B cell (primary cell): Measurements from ENCODE around the gene PFKM. TPM values are rescaled to one million over a fixed set of nuclear protein-coding genes. Genes with fewer than 3 reads are reported as not detected.

ENCODE experiments used
- ATAC-seq: fragments of 200-7000 bp; cut with Tn5 transposase; one replicate; pipeline ENCODE4 v1.10.0; 2021; ENCODE audit warnings: low read depth, mild to moderate bottlenecking, moderate number of reproducible peaks, moderate library complexity
- CTCF ChIA-PET: fragments of 350-600 bp; sonication (Branson Sonifier 250); formaldehyde crosslinking; loops from one replicate; lab custom pipeline; 2021; ENCODE audit warnings: antibody characterized with exemption, inconsistent platforms; lab: Charles Lee
- POLR2A ChIA-PET: fragments of 350-600 bp; sonication (Branson Sonifier 250); formaldehyde crosslinking; loops from one replicate; lab custom pipeline; 2021; ENCODE audit warnings: antibody characterized with exemption; lab: Charles Lee
- DNase-seq: peaks from one replicate; pipeline ENCODE4 v3.0.0; 2013
- H2AFZ ChIP-seq: 2 replicates; pipeline ENCODE4 v1.6.1; 2012; ENCODE audit warnings: mild to moderate bottlenecking, low read depth, low read length; ENCODE audit not compliant: insufficient read depth, poor library complexity, severe bottlenecking
- H3K27ac ChIP-seq, 2 donors: 1 replicate in 1 of 2; 2 replicates in 1 of 2; pipeline ENCODE4 v1.5.1; 2012 to 2013; ENCODE audit warnings: low read length in 2 of 2, mild to moderate bottlenecking in 2 of 2, moderate library complexity in 1 of 2
- H3K27me3 ChIP-seq, 4 experiments: fragments of 200-600 bp in 1 of 4; sonication (generic) in 1 of 4; replicated peaks in 1 of 4; 1 replicate in 2 of 4; 2 replicates in 2 of 4; pipeline versions ENCODE4 v1.6.1 to v1.7.0; 2013 to 2016; ENCODE audit warnings: low read length in 3 of 4, mild to moderate bottlenecking in 2 of 4, mixed read lengths in 1 of 4, moderate library complexity in 1 of 4; ENCODE audit not compliant: insufficient read depth in 4 of 4, control insufficient read depth in 3 of 4; ENCODE audit errors: control extremely low read depth in 1 of 4
- H3K36me3 ChIP-seq, 2 experiments: replicated peaks in 1 of 2; 1 replicate in 1 of 2; 2 replicates in 1 of 2; pipeline versions ENCODE4 v1.6.1 to v1.7.1; 2013; ENCODE audit warnings: low read length in 1 of 2; ENCODE audit not compliant: insufficient read depth in 2 of 2, control insufficient read depth in 1 of 2; ENCODE audit errors: control extremely low read depth in 1 of 2, extremely low read depth in 1 of 2
- H3K4me1 ChIP-seq, 2 donors: fragments of 200-600 bp in 1 of 2; sonication (generic) in 1 of 2; 1 replicate in 1 of 2; 2 replicates in 1 of 2; pipeline versions ENCODE4 v1.5.1 to v1.6.1; 2013 to 2017; ENCODE audit warnings: low read length in 2 of 2; ENCODE audit not compliant: control insufficient read depth in 2 of 2, insufficient read depth in 2 of 2
- H3K4me2 ChIP-seq: replicated peaks from 2 replicates; pipeline ENCODE3; 2012; ENCODE audit warnings: mild to moderate bottlenecking, low read depth, low read length; ENCODE audit not compliant: poor library complexity, severe bottlenecking
- H3K4me3 ChIP-seq, 5 experiments: fragments of 200-600 bp in 1 of 5; sonication (generic) in 1 of 5; 1 replicate in 3 of 5; 2 replicates in 2 of 5; pipeline versions ENCODE4 v1.5.1 to v1.7.0; 2011 to 2016; ENCODE audit warnings: low read length in 4 of 5, mild to moderate bottlenecking in 4 of 5, low read depth in 2 of 5, control low read depth in 1 of 5, moderate library complexity in 1 of 5; ENCODE audit not compliant: insufficient read depth in 1 of 5; ENCODE audit errors: control extremely low read depth in 1 of 5, extremely low read depth in 1 of 5
- H3K79me2 ChIP-seq: fragments of 200-600 bp; sonication (generic); one replicate; pipeline ENCODE4 v1.6.0; 2016; ENCODE audit warnings: low read length; ENCODE audit not compliant: control insufficient read depth, insufficient read depth
- H3K9ac ChIP-seq: fragments of 200-600 bp; sonication (generic); 2 replicates; pipeline ENCODE4 v1.6.1; 2017; ENCODE audit warnings: mild to moderate bottlenecking, low read length, moderate library complexity
- H3K9me3 ChIP-seq, 3 donors: one replicate each; pipeline versions ENCODE4 v1.6.1 to v1.7.1; 2013; ENCODE audit warnings: low read length in 2 of 3; ENCODE audit not compliant: control insufficient read depth in 2 of 3, insufficient read depth in 1 of 3; ENCODE audit errors: control extremely low read depth in 1 of 3
- H4K20me1 ChIP-seq: 2 replicates; pipeline ENCODE4 v1.6.0; 2012; ENCODE audit warnings: mild to moderate bottlenecking, low read length; ENCODE audit not compliant: insufficient read depth, control insufficient read depth, poor library complexity, severe bottlenecking
- H3K27ac Mint-ChIP-seq: one replicate; pipeline ENCODE4 v1.8.0; 2021; ENCODE audit warnings: mixed read lengths
- H3K27me3 Mint-ChIP-seq: one replicate; pipeline ENCODE4 v1.8.0; 2021; ENCODE audit warnings: mixed read lengths
- H3K4me1 Mint-ChIP-seq: one replicate; pipeline ENCODE4 v1.8.0; 2021; ENCODE audit warnings: mixed read lengths
- H3K4me3 Mint-ChIP-seq: one replicate; pipeline ENCODE4 v1.8.0; 2021; ENCODE audit warnings: mixed read lengths
- H3K9me3 Mint-ChIP-seq: one replicate; pipeline ENCODE4 v1.8.0; 2022; ENCODE audit warnings: mixed read lengths; ENCODE audit not compliant: insufficient read depth
- CTCF ChIP-seq: fragments of 200-600 bp; IDR thresholded peaks from one replicate; pipeline ENCODE4 v1.8.0; 2022; ENCODE audit warnings: antibody characterized with exemption, mild to moderate bottlenecking
- EZH2 ChIP-seq: IDR thresholded peaks from 2 replicates; pipeline ENCODE4 v1.6.1; 2012; ENCODE audit warnings: borderline replicate concordance, low read depth, mild to moderate bottlenecking, moderate library complexity, low read length; ENCODE audit not compliant: insufficient read depth, poor library complexity, severe bottlenecking
- whole genome bisulfite sequencing: methylation state at CpG from one replicate; pipeline ENCODE4 v1.1.5; 2013; ENCODE audit warnings: missing lambda C conversion rate; ENCODE audit not compliant: insufficient coverage; 5-methylcytosine and 5-hydroxymethylcytosine counted together
- intact Hi-C: fragments of 100-400 bp; cut with micrococcal nuclease; formaldehyde crosslinking; loops from one replicate; pipeline ENCODE4 v1.10.0; 2022
- polyA plus RNA-seq: library from polyadenylated mRNA; depleted of rRNA; stranded (reverse); fragments of >200 nt; gene quantifications from 2 replicates; pipeline ENCODE4 v1.2.3, GENCODE V29; 2012
- total RNA-seq, 2 donors: library from RNA; stranded (reverse); fragments of 120-200 nt in 1 of 2; gene quantifications; 1 replicate in 1 of 2; 2 replicates in 1 of 2; pipeline versions ENCODE4 v1.2.3 to v1.2.4, GENCODE V29; 2013 to 2022

Gene PFKM
- total and polyA plus RNA-seq, 2 donors (not counting 1 experiment from before 2014, with no cell fraction given) = 20.3 to 43.0 TPM

GRCh38 chr12:48156652-48157017 is 37.5 kb downstream of the PFKM start:
- ATAC-seq = no peak
- H2AFZ ChIP-seq = peak overlapping the region; percentile 99
- peaks cover 14 to 15% of the 10 kb centered on the region in 2 donors for H3K4me1 ChIP-seq
- H3K27me3 ChIP-seq = no peaks in the 10 kb centered on the region
- H3K9ac ChIP-seq = peak overlapping the region; percentile 89
- WGBS = 42% methylated on average over 8 of the region's 8 CpGs
- no peak for DNase-seq
- no peaks in the 10 kb centered on the region for H3K9me3 ChIP-seq
- Mint-ChIP-seq H3K4me1 (peaks cover 21% of the 10 kb centered on the region), H3K27ac (peak overlapping the region; percentile 56), H3K27me3 (no peaks in the 10 kb centered on the region), H3K4me3 (peak overlapping the region; percentile 99), H3K9me3 (no peaks in the 10 kb centered on the region)
- ChIA-PET CTCF (interaction anchor here (0.9 to 3.1 kb wide), 9 partner anchors 9 to 210 kb away, joined by 3 to 28 read pairs (median 6); partner anchors contain the start of genes PFKM and SENP1), POLR2A (interaction anchor here (0.6 to 2.2 kb wide), 3 partner anchors 26 to 252 kb away, joined by 3 to 10 read pairs (median 6); partner anchors contain the start of genes CCDC184, SENP1 and VDR)
- H3K27ac ChIP-seq = peak overlapping the region; percentile 67 to 84
- TF ChIP-seq CTCF = no peak
- TF ChIP-seq EZH2 = no peak
- intact Hi-C loops = loop anchor here (1.0 to 2.0 kb wide), 6 partner anchors 27 to 450 kb away; partner anchors contain the start of genes CCDC184, PFKM, RPAP3 and SENP1
- H3K79me2 ChIP-seq = peaks cover 33% of the 10 kb centered on the region
- H3K4me2 ChIP-seq = peak overlapping the region; percentile 78
- H3K36me3 ChIP-seq = peaks cover 0 to 11% of the 10 kb centered on the region in 2 experiments
- H3K4me3 ChIP-seq = peak overlapping the region; percentile 81 to 98 (median 88)
- H4K20me1 ChIP-seq = peaks cover 7% of the 10 kb centered on the region
